GOT3 (cell line): ENCODE measurements around the gene RDX.

Experiments
- DNase-seq: peaks from one replicate; lab custom pipeline; 2025; ENCODE audit warnings: mixed read lengths; lab: John Stamatoyannopoulos, UW

RDX gene

DNA sequence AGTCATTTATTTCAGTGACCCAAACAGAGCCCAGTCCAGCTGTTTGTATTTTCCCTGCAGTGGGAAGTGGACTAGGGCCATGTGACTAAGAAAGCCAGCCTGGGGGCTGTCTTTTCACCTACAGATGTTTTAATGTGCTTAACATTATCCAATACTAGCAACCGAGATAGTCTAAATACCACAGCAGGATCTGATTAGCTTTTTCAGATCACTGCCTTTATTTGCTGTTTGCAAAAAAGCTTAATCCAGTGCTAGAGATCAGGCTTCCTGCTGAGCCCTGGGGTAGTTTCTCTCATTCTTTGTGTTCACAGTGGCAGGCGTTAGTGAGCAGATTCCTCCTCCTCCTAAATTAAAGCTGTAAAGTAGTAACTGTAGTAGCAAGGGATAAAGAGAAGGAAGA, 168.3 kb downstream of the RDX start:
- no peak for DNase-seq

DNA sequence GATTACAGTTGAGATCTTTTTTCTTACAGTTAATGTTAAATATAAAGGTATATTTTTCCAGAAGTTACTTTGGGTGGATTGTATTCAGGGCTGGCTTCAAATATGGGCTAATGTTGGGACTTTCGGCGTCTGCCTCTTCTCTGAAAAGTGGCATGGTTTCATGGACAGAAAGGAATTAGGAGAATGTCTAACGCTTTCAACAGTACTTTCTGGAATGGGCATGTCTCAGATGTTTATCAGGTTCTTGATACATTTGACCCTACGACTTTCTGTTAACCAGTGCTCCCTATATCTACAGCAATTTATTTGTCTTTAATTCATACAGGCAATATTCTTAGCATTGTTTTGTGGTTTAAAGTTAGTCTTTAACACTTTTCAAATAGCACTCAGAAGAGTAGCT, 169.5 kb downstream of the RDX start:
- no peak for DNase-seq

- no peak for DNase-seq
Measured at GRCh38 chr11:110125632-110126031, 170.8 kb downstream of the RDX start.
